HEK293T (cell line): ENCODE measurements around the gene CEACAM19.
"Not testable (repeated sequence)": the region's sequence is repeated elsewhere in the genome, so short reads cannot be mapped to it uniquely, and the experiment has no call there.

Experiments
- BHLHE40 ChIP-seq: fragments of 450-650 bp; IDR thresholded peaks from 2 replicates; pipeline ENCODE4 v1.6.1; 2016; ENCODE audit warnings: mild to moderate bottlenecking, moderate library complexity, borderline replicate concordance
- FOXM1 ChIP-seq: fragments of 450-650 bp; IDR thresholded peaks from 2 replicates; pipeline ENCODE4 v1.6.1; 2017; ENCODE audit warnings: mild to moderate bottlenecking, borderline replicate concordance
- PKNOX1 ChIP-seq: fragments of 450-650 bp; IDR thresholded peaks from 2 replicates; pipeline ENCODE4 v1.6.1; 2016
- SP1 ChIP-seq: fragments of 450-650 bp; IDR thresholded peaks from 2 replicates; pipeline ENCODE4 v1.6.1; 2017
- SUZ12 ChIP-seq: fragments of 450-650 bp; IDR thresholded peaks from 2 replicates; pipeline ENCODE4 v1.6.1; 2016; ENCODE audit warnings: mild to moderate bottlenecking
- ZNF384 ChIP-seq: fragments of 450-650 bp; IDR thresholded peaks from 2 replicates; pipeline ENCODE4 v1.6.1; 2016

- not testable (repeated sequence) for TF ChIP-seq ZNF384, SP1, SUZ12, BHLHE40, FOXM1, PKNOX1
Observed at GRCh38 chr19:44634058-44634457, 37.2 kb upstream of the CEACAM19 start.
